ENCODE measurements around the gene COPZ2.

DNA sequence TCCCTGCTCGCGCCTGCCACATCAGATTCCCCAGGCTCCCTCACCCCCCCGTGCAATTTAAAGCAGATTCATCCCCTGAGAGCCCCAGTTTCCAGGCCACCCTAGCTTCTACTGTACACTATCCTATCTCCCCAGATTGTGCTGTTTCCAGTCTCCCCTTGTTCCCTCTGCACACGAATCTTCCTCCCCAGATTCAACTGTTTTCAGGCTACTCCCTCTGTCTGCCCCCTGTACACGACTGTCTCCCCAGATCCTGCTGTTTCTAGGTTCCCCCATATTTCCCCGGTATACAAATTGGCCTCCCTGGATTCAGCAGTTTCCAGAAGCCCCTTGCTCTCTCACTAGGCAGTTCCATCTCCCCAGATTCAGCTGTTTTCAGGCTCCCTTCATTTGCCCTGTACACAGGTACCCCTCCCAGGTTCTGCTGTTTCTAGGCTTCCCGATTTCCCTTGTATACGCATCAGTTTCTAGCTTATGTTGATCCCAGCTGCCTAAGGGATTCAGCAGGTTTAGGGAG, 22.9 kb downstream of the COPZ2 start:
- no peak for TF ChIP-seq SUZ12 (IDR thresholded peaks at IDR 0.05; ENCODE audit: extremely low read depth, insufficient read depth, insufficient read length)
- no peak for TF ChIP-seq YY1 (IDR thresholded peaks at IDR 0.05; ENCODE audit: insufficient read depth, insufficient read length)

Data from NT2/D1 (cell line).